Prostate gland (tissue), 2 donors: ENCODE results near the gene SLC2A2.

ENCODE experiments used
- POLR2A ChIP-seq: fragments of 450-650 bp; IDR thresholded peaks from one replicate; pipeline ENCODE4 v1.6.1; 2016; ENCODE audit warnings: antibody characterized with exemption, mild to moderate bottlenecking
- POLR2AphosphoS5 ChIP-seq: sonication (generic); formaldehyde crosslinking; IDR thresholded peaks from one replicate; pipeline ENCODE4 v1.6.1; 2017; ENCODE audit warnings: antibody characterized with exemption
- TF ChIP-seq, protein P1 (sequence below), 4 experiments: fragments of 200-600 bp in 2 of 4; fragments of 450-650 bp in 2 of 4; sonication (generic) in 2 of 4; IDR thresholded peaks; 1 replicate in 3 of 4; 2 replicates in 1 of 4; pipeline ENCODE4 v1.5.1; 2016 to 2019; ENCODE audit warnings: antibody characterized with exemption in 4 of 4, mild to moderate bottlenecking in 2 of 4, moderate library complexity in 2 of 4

DNA sequence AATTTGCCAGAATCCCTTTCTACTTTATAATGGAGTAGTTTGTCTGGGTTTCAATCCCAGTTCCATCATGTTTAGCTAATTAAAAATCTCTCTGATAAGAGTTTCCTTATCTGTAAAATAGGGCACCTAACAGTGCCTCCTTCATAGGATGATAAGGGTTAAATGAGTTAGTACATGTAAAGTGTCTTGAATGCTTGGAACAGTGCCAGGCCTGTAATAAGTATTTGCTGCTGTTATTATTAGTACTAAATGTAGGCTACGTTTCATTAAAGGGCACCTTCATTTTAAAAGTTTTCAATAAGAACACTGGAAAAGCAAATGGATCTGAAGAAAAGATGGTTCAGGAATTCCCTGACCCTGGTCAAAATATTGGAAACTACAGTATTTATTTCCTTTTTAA, 11.8 kb upstream of the SLC2A2 start:
- TF ChIP-seq POLR2AphosphoS5: no peak
- TF ChIP-seq, protein P1, sequence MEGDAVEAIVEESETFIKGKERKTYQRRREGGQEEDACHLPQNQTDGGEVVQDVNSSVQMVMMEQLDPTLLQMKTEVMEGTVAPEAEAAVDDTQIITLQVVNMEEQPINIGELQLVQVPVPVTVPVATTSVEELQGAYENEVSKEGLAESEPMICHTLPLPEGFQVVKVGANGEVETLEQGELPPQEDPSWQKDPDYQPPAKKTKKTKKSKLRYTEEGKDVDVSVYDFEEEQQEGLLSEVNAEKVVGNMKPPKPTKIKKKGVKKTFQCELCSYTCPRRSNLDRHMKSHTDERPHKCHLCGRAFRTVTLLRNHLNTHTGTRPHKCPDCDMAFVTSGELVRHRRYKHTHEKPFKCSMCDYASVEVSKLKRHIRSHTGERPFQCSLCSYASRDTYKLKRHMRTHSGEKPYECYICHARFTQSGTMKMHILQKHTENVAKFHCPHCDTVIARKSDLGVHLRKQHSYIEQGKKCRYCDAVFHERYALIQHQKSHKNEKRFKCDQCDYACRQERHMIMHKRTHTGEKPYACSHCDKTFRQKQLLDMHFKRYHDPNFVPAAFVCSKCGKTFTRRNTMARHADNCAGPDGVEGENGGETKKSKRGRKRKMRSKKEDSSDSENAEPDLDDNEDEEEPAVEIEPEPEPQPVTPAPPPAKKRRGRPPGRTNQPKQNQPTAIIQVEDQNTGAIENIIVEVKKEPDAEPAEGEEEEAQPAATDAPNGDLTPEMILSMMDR (IDR thresholded peaks at IDR 0.05): no peak
- no peak for TF ChIP-seq POLR2A
